PC-9 (cell line): ENCODE results near the gene PLEKHH3.

ENCODE experiments used
- CTCF ChIP-seq: fragments of 200-600 bp; sonication (generic); conservative IDR thresholded peaks from 2 replicates; pipeline ENCODE4 v1.6.1; 2017; ENCODE audit warnings: mixed run types, antibody characterized with exemption, mild to moderate bottlenecking, moderate library complexity
- EZH2 ChIP-seq: fragments of 200-600 bp; sonication (generic); IDR thresholded peaks from 2 replicates; pipeline ENCODE4 v1.8.0; 2017; ENCODE audit warnings: antibody characterized with exemption, low read depth

GRCh38 chr17:42669977-42670788 lies 6.6 kb downstream of the PLEKHH3 start:
- TF ChIP-seq CTCF (no peak), EZH2 (no peak)
